Body of pancreas (tissue), 4 donors: ENCODE results near the gene KRTAP17-1. TPM values are rescaled to one million over a fixed set of nuclear protein-coding genes. Genes with fewer than 3 reads are reported as not detected.
"Not testable (repeated sequence)": the region's sequence is repeated elsewhere in the genome, so short reads cannot be mapped to it uniquely, and the experiment has no call there.

Source experiments
- ATAC-seq: fragments of 150-250 bp; one replicate; pipeline ENCODE4 v1.9.1; 2016
- DNase-seq, 4 donors: peaks; one replicate each; pipeline ENCODE4 v3.0.0-alpha.2; 2019
- H3K27ac ChIP-seq, 4 donors: fragments of 200-600 bp; sonication (generic); 1 replicate in 3 of 4; 2 replicates in 1 of 4; pipeline versions ENCODE4 v1.5.1 to v1.6.1; 2016 to 2019; ENCODE audit warnings: mild to moderate bottlenecking in 1 of 4, mixed read lengths in 1 of 4, moderate library complexity in 1 of 4
- H3K27me3 ChIP-seq, 2 donors: fragments of 200-600 bp; sonication (generic); one replicate each; pipeline ENCODE4 v1.6.0; 2016; ENCODE audit warnings: mild to moderate bottlenecking in 1 of 2
- H3K36me3 ChIP-seq, 2 donors: fragments of 200-600 bp; sonication (generic); replicated peaks in 1 of 2; 2 replicates each; pipeline ENCODE4 v1.5.1; 2016; ENCODE audit warnings: low read depth in 2 of 2; ENCODE audit not compliant: insufficient read depth in 1 of 2
- H3K4me1 ChIP-seq: fragments of 200-600 bp; sonication (generic); one replicate; pipeline ENCODE4 v1.6.0; 2016
- H3K4me3 ChIP-seq, 2 donors: fragments of 200-600 bp; sonication (generic); 1 replicate in 1 of 2; 2 replicates in 1 of 2; pipeline ENCODE4 v1.5.1; 2016 to 2019
- H3K9me3 ChIP-seq, 3 donors: fragments of 200-600 bp; sonication (generic); 1 replicate in 2 of 3; 2 replicates in 1 of 3; pipeline ENCODE4 v1.5.1; 2016
- CTCF ChIP-seq, 7 experiments: fragments of 450-650 bp in 4 of 7; fragments of 200-600 bp in 3 of 7; sonication (generic) in 3 of 7; IDR thresholded peaks; one replicate each; pipeline ENCODE4 v1.5.1; 2016 to 2019; ENCODE audit warnings: antibody characterized with exemption in 7 of 7
- POLR2A ChIP-seq, 3 donors: fragments of 450-650 bp; IDR thresholded peaks; one replicate each; pipeline ENCODE4 v1.6.1; 2016; ENCODE audit warnings: antibody characterized with exemption in 3 of 3, mild to moderate bottlenecking in 2 of 3
- WGBS, 2 donors: methylation state at CpG; one replicate each; pipeline ENCODE4 v1.1.5; 2017; 5-methylcytosine and 5-hydroxymethylcytosine counted together
- intact Hi-C: fragments of 100-400 bp; cut with DNase I; formaldehyde crosslinking; loops from one replicate; pipeline ENCODE4 v1.15.1; 2023
- total RNA-seq, 2 donors: library from RNA; depleted of rRNA; stranded (reverse); fragments of >200 nt; gene quantifications; one replicate each; pipeline ENCODE4 v1.1.0, GENCODE V29; 2016

Gene KRTAP17-1
- total RNA-seq, 2 donors from 2014 or later = not detected

GRCh38 chr17:41284546-41284945, 31.0 kb downstream of the KRTAP17-1 start:
- Histone ChIP-seq H3K4me1 (no peaks in the 10 kb centered on the region), H3K27me3 (no peaks in the 10 kb centered on the region), H3K27ac (no peak overlapping the region), H3K9me3 (no peaks in the 10 kb centered on the region), H3K4me3 (no peak overlapping the region), H3K36me3 (no peaks in the 10 kb centered on the region)
- no peak for DNase-seq
- intact Hi-C loops = no loop called here
- no peak for ATAC-seq
- TF ChIP-seq CTCF (IDR thresholded peaks at IDR 0.05) = no peak
- TF ChIP-seq POLR2A (IDR thresholded peaks at IDR 0.05) = no peak
- 19 to 27% methylated on average over 2 of the region's 2 CpGs for WGBS, 2 donors

- 41 to 44% methylated on average over 3 of the region's 3 CpGs for WGBS, 2 donors
- DNase-seq (no peak), ATAC-seq (no peak)
- Histone ChIP-seq H3K9me3 (no peaks in the 10 kb centered on the region), H3K27ac (no peak overlapping the region), H3K4me3 (no peak overlapping the region), H3K4me1 (no peaks in the 10 kb centered on the region), H3K27me3 (no peaks in the 10 kb centered on the region), H3K36me3 (no peaks in the 10 kb centered on the region)
- intact Hi-C loops = no loop called here
- TF ChIP-seq POLR2A (IDR thresholded peaks at IDR 0.05) (no peak), CTCF (IDR thresholded peaks at IDR 0.05) (no peak)
Observed at GRCh38 chr17:41284043-41284442, 31.5 kb downstream of the KRTAP17-1 start.

- DNase-seq = no peak
- no peak for ATAC-seq
- Histone ChIP-seq H3K27ac (no peak overlapping the region), H3K36me3 (no peaks in the 10 kb centered on the region), H3K9me3 (no peaks in the 10 kb centered on the region), H3K4me3 (no peak overlapping the region), H3K4me1 (no peaks in the 10 kb centered on the region), H3K27me3 (no peaks in the 10 kb centered on the region)
- TF ChIP-seq CTCF (IDR thresholded peaks at IDR 0.05) = no peak
- no peak for TF ChIP-seq POLR2A (IDR thresholded peaks at IDR 0.05)
- 63 to 68% methylated on average over 3 of the region's 3 CpGs for WGBS, 2 donors
- intact Hi-C loops = no loop called here
Observed at GRCh38 chr17:41278176-41278955, 37.1 kb downstream of the KRTAP17-1 start.

- ATAC-seq, intact Hi-C loops: not testable (repeated sequence)
Observed at GRCh38 chr17:41275648-41276190, 39.8 kb downstream of the KRTAP17-1 start, which contains the start of gene KRTAP9-7. Gene KRTAP9-7, plus strand, starts transcription at chr17:41275698. Its CDS starts 0 bp downstream, at chr17:41275698.

GRCh38 chr17:41271858-41272257, 43.7 kb downstream of the KRTAP17-1 start:
- Histone ChIP-seq H3K4me1 (no peaks in the 10 kb centered on the region), H3K27ac (no peak overlapping the region), H3K36me3 (no peaks in the 10 kb centered on the region), H3K27me3 (no peaks in the 10 kb centered on the region), H3K9me3 (no peaks in the 10 kb centered on the region), H3K4me3 (no peak overlapping the region)
- TF ChIP-seq POLR2A (IDR thresholded peaks at IDR 0.05) (no peak), CTCF (IDR thresholded peaks at IDR 0.05) (no peak)
- intact Hi-C loops = no loop called here
- DNase-seq (no peak), ATAC-seq (no peak)
- WGBS, 2 donors = no CpG with 5 or more reads among the region's 1 CpG

More at GRCh38 chr17:41275648-41276190, 39.8 kb downstream of the KRTAP17-1 start, which contains the start of gene KRTAP9-7:
- DNase-seq, H3K9me3 ChIP-seq, H3K4me3 ChIP-seq, H3K36me3 ChIP-seq, H3K4me1 ChIP-seq, H3K27ac ChIP-seq, H3K27me3 ChIP-seq: not testable (repeated sequence)
- WGBS, 2 donors = 71% methylated on average over 3 of the region's 3 CpGs; no CpG with 5 or more reads in 1 of the 2 donors

GRCh38 chr17:41271323-41271722, 44.2 kb downstream of the KRTAP17-1 start:
- H3K27me3 ChIP-seq, H3K36me3 ChIP-seq, DNase-seq, H3K27ac ChIP-seq, intact Hi-C loops, H3K9me3 ChIP-seq, H3K4me3 ChIP-seq, ATAC-seq, H3K4me1 ChIP-seq: not testable (repeated sequence)
- no CpG with 5 or more reads among the region's 1 CpG for WGBS, 2 donors
